ENCODE results near the gene LRFN2. TPM values are rescaled to one million over a fixed set of nuclear protein-coding genes. Genes with fewer than 3 reads are reported as not detected.

The LRFN2 gene
- total RNA-seq, 1 donor from 2014 or later, result not detected

DNA sequence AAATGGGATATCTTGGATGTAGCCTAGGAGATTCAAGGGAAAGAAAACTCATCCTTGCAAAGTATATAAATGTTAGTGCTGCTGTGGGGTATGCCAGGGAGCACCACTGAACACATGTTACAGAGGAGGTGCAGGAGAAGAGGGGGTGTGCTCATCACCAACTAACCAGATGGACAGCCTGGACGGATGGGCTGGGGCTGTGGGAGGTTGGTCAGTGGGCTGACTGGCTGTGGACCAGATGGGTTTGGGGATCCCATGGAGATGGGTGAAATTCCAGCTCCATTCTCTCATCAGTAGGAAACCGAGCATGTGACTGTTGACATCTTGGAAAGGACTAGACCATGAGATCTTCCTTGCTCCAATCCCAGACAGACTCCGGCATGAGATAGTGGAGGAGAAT lies 201.0 kb downstream of the LRFN2 start:
- DNase-seq (ENCODE audit: extremely low read depth, low read depth, low spot score), result no peak

DNA sequence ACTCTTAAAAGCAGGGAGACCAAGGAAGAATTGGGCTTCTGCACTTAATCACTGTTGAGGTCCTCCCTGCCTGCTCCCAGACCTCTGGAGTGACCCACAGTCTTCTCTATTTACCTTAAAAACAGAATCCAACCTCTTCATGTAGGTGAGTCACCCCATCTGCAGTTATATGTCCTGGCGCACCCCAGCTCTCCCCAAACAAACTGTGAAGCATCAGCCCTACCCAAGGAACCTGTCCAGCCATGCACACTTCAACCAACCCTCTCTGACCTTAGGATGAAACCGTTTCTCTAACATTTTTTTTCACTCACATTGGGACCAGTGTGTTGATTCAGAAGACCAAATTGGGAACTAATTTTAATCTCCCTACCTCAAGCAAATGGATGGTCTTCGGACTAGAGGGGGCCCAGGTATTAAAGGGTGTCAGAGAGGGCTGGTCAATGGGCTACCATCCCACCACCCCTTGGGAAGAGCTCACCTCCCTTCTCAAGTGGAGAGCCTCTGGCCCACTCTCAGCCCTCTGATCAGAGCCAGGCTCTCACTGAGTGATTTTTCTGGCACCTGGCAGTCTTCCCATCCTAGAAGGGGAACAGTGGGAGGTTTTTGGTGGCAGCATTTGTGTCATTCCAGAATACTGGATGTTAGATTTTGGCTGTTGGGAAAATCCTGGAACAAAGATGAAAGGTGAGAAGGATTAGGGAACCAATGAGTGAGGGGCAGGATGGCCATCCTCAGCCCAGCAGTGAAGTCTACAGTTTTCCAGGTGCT lies 203.6 kb downstream of the LRFN2 start:
- no peak for DNase-seq (ENCODE audit: extremely low read depth, low read depth, low spot score)

DNA sequence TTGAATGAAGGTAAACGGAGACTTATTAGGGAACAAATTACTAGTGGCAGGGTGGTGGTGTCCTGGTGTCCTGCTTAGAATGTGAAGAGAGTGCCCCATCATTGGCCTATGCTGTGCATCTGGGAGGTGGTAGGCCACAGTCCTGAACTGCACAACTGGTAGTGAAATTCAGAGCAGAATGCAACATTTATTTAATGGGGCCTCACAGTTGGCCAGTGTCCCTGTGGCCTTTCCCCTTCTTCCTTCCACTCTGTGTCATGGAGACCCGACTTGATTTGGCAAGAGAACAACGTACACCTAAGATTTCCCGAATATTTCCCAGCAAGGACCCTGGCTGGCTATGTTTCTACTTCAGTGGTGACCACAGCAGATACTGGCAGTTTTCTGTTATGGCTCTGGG lies 206.9 kb downstream of the LRFN2 start:
- no peak for DNase-seq (ENCODE audit: extremely low read depth, low read depth, low spot score)

DNA sequence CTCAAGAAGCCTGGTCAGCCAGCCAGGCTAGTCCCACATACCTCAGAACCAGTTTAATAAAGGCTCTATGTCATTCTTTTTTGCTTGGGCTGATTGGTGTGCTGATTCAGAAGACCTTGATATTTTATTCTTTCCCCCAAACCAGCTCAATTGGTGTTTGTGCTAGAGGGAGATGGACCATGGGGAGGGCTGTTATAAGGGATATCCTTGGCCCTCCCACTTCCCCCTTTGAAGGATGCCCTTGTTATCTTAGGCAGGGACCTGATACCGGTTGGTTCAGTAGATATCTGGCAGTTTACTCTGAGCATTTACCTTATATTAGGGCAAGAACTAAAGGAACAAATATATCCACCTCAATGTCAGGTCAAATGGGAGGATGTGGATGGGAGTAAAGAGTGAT lies 207.4 kb downstream of the LRFN2 start:
- no peak for DNase-seq (ENCODE audit: extremely low read depth, low read depth, low spot score)

DNA sequence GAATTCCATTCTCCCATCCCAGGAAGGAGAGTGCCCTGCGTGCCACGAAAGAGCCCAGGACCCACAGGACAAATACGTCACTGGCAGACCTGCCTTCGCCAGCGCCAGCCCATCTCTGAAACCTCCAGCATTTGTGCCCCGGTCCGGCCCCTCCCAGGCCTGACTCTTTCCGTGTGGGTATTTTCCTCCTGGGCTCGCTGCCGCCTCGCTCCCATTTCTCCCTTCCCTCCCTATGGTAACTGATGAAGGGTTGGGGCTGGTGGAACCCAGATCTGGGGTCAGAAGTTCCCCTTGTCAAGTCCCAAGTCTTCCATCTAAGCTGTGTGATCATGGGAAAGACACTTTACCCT lies 208.5 kb downstream of the LRFN2 start:
- DNase-seq (ENCODE audit: extremely low read depth, low read depth, low spot score), result no peak

DNA sequence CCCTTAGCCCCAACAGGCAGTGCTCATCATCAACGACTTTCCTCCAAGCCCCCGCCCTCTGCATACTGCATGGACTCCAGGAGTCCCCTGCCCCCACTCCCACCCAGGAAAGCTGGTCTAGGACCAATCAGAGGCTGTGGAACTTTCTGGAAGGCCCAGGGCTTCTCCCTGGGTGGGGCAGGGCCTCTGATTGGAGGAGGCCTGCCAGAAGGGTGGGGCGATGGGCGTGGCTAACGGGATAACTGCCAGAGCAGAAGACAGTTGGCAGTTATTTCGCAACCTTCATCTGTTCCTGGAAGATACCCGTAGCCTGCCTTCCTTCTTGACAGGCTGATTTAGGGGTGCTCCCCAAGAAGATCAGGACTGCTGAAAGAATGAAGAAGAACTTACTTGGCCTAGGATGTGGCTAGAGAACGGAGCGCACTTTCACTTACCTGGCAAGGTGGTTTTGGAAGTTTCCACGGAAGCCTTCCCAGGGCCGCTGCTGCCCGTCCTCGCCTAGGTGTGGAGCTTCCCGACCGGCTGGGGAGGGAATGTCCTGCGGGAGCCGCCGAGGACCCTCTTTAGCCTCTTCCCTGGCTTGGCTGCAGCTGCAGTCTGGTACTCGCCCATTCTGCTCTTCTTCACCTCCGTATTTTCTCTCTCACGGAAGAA lies 209.0 kb downstream of the LRFN2 start:
- DNase-seq (ENCODE audit: extremely low read depth, low read depth, low spot score), result no peak

DNA sequence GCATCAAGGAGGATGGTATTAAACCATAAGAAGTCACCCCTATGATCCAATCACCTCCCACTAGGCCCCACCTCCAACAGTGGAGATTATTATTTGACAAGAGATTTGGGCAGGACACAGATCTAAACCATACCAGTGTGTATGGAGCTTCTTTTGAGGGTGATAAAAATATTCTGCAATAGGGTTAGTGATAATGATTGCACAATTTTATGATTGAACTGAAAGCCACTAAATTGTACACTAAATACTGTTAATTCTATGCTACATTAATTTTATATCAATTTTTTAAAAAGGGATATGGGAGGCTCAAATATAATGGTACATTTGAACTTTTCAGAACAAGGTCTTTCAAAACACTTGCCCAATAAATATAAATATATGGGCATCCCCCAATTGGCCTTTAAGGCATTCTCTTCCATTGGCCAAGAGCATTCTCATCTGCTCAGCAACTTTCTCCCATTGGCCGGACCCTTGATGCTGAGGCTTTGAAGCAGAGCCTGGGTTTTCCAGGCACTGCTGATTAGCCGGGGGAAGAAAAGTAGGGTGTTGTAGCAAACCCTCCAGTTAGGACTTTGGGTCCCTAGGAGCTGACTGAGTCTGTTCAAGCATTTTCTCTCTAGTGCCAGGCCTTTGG lies 209.9 kb downstream of the LRFN2 start:
- no peak for DNase-seq (ENCODE audit: extremely low read depth, low read depth, low spot score)

DNA sequence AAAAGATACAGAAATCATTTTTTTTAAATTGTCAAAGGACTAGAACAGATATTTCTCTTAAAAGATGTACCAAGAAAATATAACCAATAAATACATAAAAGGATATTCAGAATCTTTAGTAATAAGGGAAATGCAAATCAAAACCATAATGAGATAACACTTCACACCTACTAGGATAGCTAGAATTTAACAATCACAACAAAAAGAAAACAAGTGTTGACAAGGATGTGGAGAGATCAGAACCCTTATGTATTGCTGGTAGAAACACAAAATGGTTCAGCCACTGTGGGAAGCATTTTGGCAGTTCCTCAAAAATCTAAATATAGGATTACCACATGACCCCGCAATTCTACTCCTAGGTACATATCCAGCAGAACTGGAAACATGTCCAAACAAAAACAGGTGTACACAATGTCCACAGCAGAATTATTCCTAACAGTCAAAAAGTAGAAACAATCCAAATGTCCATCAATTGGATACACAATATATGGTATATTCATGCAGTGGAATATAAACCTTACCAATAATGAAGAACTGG lies 211.0 kb downstream of the LRFN2 start:
- no peak for DNase-seq (ENCODE audit: extremely low read depth, low read depth, low spot score)

DNA sequence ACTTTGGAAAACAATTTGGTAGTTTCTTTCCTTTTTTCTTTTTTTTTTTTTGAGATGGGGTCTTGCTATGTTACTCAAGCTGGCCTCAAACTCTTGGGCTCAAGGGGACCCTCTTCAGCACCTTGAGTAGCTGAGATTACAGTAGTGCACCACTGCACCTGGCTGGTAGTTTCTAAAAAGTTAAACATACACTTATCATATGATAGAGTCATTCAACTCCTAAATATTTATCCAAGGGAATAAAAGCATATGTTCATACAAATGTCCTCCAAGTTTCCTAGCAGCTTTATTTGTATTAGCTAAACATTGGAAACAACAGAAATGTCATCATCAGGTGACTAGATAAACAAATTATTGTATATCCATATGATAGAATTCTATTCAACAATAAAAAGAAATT lies 213.9 kb downstream of the LRFN2 start:
- DNase-seq (ENCODE audit: extremely low read depth, low read depth, low spot score), result no peak

DNA sequence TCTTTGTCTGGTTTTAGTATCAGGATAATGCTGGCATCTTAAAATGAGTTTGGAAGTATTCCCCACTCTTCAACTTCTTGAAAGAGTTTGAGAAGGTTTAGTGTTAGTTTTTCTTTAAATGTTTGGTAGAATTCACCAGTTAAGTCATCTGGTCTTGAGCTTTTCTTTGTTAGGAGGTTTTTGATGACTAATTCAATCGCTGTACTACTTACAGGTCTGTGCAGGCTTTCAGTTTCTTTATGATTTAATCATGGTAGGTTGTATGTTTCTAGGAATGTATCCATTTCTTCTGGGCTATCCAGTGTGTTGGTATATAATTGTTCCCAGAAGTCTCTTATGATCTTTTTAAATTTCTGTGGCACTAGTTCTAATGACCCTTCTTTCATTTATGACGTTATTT lies 215.5 kb downstream of the LRFN2 start:
- no peak for DNase-seq (ENCODE audit: extremely low read depth, low read depth, low spot score)

DNA sequence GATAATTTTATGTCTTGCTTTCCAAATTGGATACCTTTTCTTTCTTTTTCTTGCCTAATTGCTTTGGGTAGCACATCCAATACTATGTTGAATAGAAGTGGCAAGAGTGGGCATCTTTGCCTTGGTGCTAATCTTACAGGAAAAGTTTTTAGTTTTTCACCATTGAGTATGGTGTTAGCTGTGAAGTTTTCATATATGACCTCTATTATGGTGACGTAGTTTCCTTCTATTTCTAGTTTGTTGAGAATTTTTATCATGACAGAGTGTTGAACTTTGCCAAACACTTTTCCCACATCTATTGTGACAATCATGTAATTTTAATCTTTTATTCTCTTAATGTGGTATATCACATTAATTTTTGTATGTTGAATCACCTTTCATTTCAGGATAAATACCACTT lies 216.1 kb downstream of the LRFN2 start:
- DNase-seq (ENCODE audit: extremely low read depth, low read depth, low spot score), result no peak

DNA sequence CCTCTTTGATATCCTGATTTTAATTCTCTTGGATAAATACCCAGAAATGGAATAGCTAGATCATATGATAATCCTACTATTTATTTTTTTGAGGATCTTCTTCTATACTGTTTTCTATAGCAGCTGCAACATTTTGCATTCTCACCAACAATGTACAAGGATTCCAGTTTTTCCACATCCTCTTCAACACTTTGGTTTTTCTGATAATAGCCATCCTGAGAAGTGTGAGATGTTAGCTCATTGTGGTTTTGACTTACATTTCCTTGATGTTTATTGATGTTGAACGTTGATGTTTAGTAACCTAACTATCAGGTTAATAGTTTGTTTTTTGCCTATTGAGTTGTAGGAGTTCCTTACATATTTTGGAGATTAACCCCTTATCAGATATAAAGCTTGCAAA lies 217.3 kb downstream of the LRFN2 start:
- no peak for DNase-seq (ENCODE audit: extremely low read depth, low read depth, low spot score)

DNA sequence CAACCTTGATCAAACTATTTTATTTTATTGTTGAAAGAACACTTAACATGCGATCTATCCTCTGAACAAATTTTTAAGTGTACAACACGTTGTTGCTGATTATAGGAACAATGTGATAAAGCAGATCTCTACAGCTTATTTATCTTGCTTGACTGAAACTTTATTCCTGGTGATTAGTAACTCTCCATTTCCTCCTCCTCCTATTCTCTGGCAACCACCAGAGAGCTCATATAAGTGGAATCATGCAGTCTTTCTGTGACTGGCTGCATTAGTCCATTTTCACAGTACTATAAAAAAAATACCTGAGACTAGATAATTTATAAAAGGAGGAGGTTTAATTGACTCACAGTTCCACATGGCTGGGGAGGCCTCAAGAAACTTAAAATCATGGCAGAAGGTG lies 218.1 kb downstream of the LRFN2 start:
- no peak for DNase-seq (ENCODE audit: extremely low read depth, low read depth, low spot score)

DNA sequence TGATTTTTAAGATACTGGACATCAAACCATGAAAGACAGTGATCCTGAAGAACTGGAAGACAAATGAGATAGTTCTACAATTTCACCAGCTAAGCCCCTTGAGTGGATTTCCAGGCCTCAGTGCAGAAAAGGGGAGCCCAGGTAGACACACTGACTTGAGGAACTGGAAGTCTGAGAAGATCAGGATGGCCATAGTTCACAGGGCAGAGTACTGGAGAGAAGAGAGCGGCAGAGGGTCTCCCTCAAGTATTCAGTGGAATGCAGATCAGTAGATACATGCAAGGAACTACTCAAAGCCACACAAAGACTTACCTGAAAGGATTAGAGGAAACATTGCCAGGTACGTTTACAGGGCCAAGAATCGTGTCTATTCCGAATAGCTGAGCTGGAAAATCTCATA lies 224.3 kb downstream of the LRFN2 start:
- no peak for DNase-seq (ENCODE audit: extremely low read depth, low read depth, low spot score)

DNA sequence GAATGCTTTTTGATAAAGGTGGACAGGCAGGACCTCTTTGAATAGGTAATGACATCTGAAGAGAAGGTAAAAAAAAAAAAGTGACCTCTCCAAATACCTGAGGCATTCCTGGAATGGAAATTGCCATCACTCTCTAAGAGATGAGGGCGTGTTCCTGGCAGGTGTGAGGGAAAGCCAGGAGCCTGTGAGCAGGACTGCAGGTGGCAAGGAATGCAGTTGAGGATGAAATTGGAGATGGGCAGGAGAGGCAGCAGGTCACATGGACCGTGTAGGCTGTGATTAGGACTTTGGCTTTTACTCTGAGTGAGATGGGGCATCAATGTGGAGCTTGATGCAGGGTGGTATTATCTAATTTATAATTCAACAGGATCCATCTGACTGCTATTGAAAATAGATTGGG lies 227.4 kb downstream of the LRFN2 start:
- no peak for DNase-seq (ENCODE audit: extremely low read depth, low read depth, low spot score)

DNA sequence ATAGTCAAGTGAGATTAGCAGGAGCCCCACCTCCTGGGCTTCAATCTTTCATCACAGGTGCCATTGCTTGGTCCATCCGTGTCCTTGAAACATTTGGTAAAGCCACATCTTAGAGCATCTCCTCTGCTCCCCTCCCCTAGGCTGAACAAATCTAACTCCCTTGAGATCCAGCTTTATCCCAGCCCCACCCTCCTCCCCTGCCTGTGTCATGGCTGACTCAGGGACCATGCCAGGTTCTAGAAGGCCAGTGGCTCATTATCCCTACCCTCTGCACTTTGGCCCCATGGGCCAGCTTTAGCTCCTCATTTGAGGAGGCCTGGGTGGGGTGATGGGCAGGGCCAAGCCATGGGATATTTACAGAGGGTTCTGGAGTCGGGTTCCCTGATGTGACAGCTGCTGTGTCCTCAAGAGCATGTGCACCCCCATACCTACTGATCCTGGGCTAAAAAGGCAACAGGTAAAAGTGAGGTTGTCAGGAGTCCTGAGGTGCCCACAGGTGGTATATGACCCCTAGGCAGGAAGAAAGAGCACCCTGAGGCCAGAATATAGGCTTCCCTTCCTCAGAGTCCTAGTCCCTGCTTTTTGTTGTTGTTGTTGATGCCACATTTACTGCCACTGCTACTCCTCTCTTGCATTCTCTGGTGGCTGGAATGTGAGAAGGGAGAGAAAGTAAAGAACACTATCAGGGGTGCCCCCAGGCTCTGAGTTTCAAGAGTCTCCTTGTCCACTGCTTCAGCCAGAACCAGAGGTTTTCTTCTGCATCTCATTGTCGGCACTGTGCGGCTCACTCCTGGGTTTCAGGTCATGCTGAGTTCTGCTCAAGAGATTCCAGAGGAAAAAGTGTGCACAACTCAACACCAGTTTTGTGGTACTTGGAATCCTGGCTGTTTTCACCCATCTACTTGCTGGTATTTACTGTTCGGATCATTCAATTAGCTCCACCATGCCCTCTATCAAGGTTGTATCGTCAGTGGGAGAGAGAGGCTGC lies 228.4 kb downstream of the LRFN2 start:
- DNase-seq (ENCODE audit: extremely low read depth, low read depth, low spot score), result no peak

DNA sequence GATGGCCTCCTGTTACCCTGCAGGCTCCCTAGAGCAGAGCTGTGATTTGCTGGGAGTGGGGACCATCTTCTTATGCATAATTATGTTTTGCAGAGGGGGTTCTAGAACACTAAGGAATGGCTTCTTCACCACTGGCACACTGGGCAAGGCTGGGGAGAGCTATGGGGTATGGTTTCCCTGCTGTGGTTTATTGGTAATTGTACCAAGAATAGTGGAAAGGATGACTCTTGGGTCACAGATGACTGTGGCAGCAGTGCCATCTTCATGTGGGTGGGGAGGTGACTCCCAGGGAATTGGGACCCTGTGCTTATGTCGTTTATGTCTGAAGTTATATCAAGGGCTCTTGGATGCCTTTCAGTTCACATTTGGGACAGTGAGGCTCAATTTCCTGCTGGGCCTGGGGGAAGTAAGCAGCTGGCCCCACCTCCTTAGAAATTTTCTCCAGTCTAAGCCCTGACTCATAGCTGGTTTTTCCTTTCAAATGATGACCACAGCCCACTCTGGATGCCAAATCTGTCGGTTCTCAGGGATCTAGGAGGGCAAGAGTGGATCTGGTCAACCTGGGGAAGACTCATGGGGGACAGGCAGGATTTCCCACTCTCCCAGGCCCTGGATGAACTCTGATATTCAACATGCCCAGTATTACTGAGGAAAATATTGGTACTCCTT lies 230.8 kb downstream of the LRFN2 start:
- DNase-seq (ENCODE audit: extremely low read depth, low read depth, low spot score), result no peak

DNA sequence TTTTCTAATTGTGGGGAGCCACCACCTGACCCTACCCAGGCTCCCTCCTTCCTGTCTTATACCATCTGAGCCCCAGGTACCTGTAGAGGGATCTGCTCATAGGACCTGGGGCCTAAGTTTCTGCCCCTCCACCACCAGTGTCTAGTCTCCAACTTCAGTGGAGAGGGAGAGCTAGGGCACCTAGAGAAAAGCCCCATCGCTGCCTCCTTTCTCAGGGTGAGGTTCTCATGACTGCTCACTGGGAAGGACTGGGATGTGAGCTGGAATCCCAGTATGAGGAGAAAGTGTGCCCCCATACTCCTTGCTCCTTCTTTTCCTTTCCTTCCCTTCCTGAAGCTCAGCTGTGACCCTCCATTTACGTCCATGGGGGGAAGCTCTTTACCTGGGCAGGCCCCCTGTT lies 231.6 kb downstream of the LRFN2 start:
- no peak for DNase-seq (ENCODE audit: extremely low read depth, low read depth, low spot score)

DNA sequence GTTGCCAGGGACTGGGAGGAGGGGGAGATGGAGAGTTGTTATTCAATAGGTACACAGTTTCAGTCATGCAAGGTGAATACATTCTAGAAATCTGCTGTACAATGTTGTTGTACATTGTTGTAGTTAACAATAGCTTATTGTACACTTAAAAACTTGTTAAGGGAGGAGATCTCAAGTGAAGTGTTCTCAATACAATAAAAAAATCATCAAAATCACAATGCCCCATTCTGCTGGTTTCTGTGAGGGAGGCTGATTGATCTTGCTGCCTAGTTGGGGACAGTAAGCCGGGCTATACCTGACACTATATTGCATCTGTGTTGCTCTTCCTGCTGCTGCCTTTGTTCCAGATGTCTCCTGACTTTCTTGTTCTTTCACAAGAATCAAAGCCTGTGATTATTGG lies 232.1 kb downstream of the LRFN2 start:
- DNase-seq (ENCODE audit: extremely low read depth, low read depth, low spot score), result no peak

DNA sequence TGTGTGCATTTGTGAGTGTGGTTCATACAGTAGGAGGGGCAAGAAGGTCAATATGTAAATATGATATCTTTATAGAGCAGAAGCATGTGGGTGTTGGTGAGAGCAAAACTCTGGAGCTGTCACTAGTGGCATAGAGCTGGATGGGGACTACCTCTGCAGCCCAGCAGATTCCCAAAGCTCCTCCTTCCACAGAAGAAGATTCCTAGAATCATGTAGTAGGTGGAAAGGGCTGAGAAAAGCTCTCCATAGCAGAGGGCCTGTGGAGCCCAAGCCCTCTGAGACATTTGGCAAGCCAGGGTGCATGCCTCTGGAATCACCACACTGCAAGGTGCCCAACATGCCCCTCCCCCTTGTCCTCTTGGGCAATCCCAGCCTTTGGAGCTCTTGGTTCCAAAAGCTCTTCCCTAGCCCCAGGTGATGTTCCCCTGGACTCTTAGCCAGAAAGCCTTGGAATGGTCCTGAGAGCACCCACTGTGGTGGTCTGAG lies 233.2 kb downstream of the LRFN2 start:
- DNase-seq (ENCODE audit: extremely low read depth, low read depth, low spot score), result no peak
